ENCODE data around the gene N4BP2. TPM values are rescaled to one million over a fixed set of nuclear protein-coding genes. Genes with fewer than 3 reads are reported as not detected.

Gene N4BP2
- polyA plus RNA-seq, 1 of the 3 experiments (the other 2 are of a cell fraction): 1.2 TPM

- H2AFZ ChIP-seq (ENCODE audit: low read depth): 0 out of 2 replicates have a peak overlapping the region, but pooled peaks have one; percentile 71
- no peak overlapping the region for H3K27ac ChIP-seq (ENCODE audit: low read depth in 2 of 2, low read length in 1 of 2)
- TF ChIP-seq CTCF (IDR thresholded peaks at IDR 0.05) (peak; percentile 14; the same call in 1 of the 2 replicates), CHD2 (IDR thresholded peaks at IDR 0.05; ENCODE audit: low read length, partially characterized antibody) (no peak), NFIC (IDR thresholded peaks at IDR 0.05; ENCODE audit: borderline replicate concordance) (peak; percentile 34; the same call in 1 of the 2 replicates)
- no peak for DNase-seq
- H3K79me2 ChIP-seq (ENCODE audit: insufficient read depth): no peaks in the 10 kb centered on the region
- POLR2A ChIA-PET: no interaction called here
- no peaks in the 10 kb centered on the region for H3K9me2 ChIP-seq
- H3K27me3 ChIP-seq (ENCODE audit: insufficient read depth): no peaks in the 10 kb centered on the region
- peaks cover 13% of the 10 kb centered on the region for H3F3A ChIP-seq (replicated peaks; ENCODE audit: insufficient read depth)
- no peaks in the 10 kb centered on the region for H3K4me1 ChIP-seq (ENCODE audit: control insufficient read depth in 1 of 2, insufficient read depth in 2 of 2, low read depth in 1 of 2, low read length in 1 of 2)
- H3K4me3 ChIP-seq (ENCODE audit: low read depth in 2 of 2, low read length in 1 of 2): no peak overlapping the region
- H3K9me3 ChIP-seq: no peaks in the 10 kb centered on the region
- H4K20me1 ChIP-seq (ENCODE audit: insufficient read depth): no peaks in the 10 kb centered on the region
- CTCF ChIA-PET: no interaction called here
- H3K4me2 ChIP-seq: no peak overlapping the region
- no peak overlapping the region for H3K9ac ChIP-seq
- H3K36me3 ChIP-seq (replicated peaks in 1 of 2; ENCODE audit: control insufficient read depth in 1 of 2, insufficient read depth in 2 of 2, low read length in 1 of 2): no peaks in the 10 kb centered on the region
- WGBS (ENCODE audit: low lambda C conversion rate): 81% methylated on average over 8 of the region's 8 CpGs
Observed at GRCh38 chr4:40046311-40046980, 10.2 kb upstream of the N4BP2 start.

GRCh38 chr4:40053161-40053560, 3.5 kb upstream of the N4BP2 start:
- Histone ChIP-seq H3F3A (replicated peaks; ENCODE audit: insufficient read depth) (peaks cover 36% of the 10 kb centered on the region), H4K20me1 (ENCODE audit: insufficient read depth) (no peaks in the 10 kb centered on the region), H3K4me1 (ENCODE audit: control insufficient read depth in 1 of 2, insufficient read depth in 2 of 2, low read depth in 1 of 2, low read length in 1 of 2) (peaks cover 0 to 6% of the 10 kb centered on the region in 2 experiments; a peak in 2 of 4 replicates), H3K27ac (ENCODE audit: low read depth in 2 of 2, low read length in 1 of 2) (no peak overlapping the region), H3K27me3 (ENCODE audit: insufficient read depth) (no peaks in the 10 kb centered on the region), H3K79me2 (ENCODE audit: insufficient read depth) (peaks cover 12% of the 10 kb centered on the region; the same call in 1 of the 2 replicates), H3K4me3 (ENCODE audit: low read depth in 2 of 2, low read length in 1 of 2) (no peak overlapping the region), H3K9me3 (no peaks in the 10 kb centered on the region), H3K9me2 (no peaks in the 10 kb centered on the region), H3K36me3 (replicated peaks in 1 of 2; ENCODE audit: control insufficient read depth in 1 of 2, insufficient read depth in 2 of 2, low read length in 1 of 2) (no peaks in the 10 kb centered on the region), H3K4me2 (no peak overlapping the region), H3K9ac (no peak overlapping the region), H2AFZ (ENCODE audit: low read depth) (no peak overlapping the region)
- ChIA-PET POLR2A (no interaction called here), CTCF (no interaction called here)
- 86% methylated on average over 3 of the region's 5 CpGs for WGBS (ENCODE audit: low lambda C conversion rate)
- DNase-seq: no peak
- no peak for TF ChIP-seq SMC3 (IDR thresholded peaks at IDR 0.05; ENCODE audit: low read depth, low read length)
- TF ChIP-seq GABPA (IDR thresholded peaks at IDR 0.05; ENCODE audit: low read depth): no peak
- TF ChIP-seq FOSL2 (IDR thresholded peaks at IDR 0.05; ENCODE audit: borderline replicate concordance, low read depth): no peak
- TF ChIP-seq CHD2 (IDR thresholded peaks at IDR 0.05; ENCODE audit: low read length, partially characterized antibody): no peak
- no peak for TF ChIP-seq FOXJ3 (CRISPR knock-in tag; IDR thresholded peaks at IDR 0.05)
- no peak for TF ChIP-seq TCF12 (IDR thresholded peaks at IDR 0.05)
- TF ChIP-seq NRF1 (IDR thresholded peaks at IDR 0.05; ENCODE audit: low read depth, low read length): no peak
- TF ChIP-seq USF1 (IDR thresholded peaks at IDR 0.05; ENCODE audit: borderline replicate concordance, low read depth): no peak
- TF ChIP-seq GATA2 (CRISPR knock-in tag; IDR thresholded peaks at IDR 0.05): no peak
- TF ChIP-seq RXRA (IDR thresholded peaks at IDR 0.05; ENCODE audit: borderline replicate concordance, low read depth): no peak
- TF ChIP-seq NFIC (IDR thresholded peaks at IDR 0.05; ENCODE audit: borderline replicate concordance): no peak
- no peak for TF ChIP-seq RAD21 (IDR thresholded peaks at IDR 0.05; ENCODE audit: low read length)
- TF ChIP-seq ELF1 (IDR thresholded peaks at IDR 0.05): no peak
- TF ChIP-seq USF2 (IDR thresholded peaks at IDR 0.05; ENCODE audit: borderline replicate concordance, low read depth, low read length): no peak
- no peak for TF ChIP-seq MAX (IDR thresholded peaks at IDR 0.05; ENCODE audit: low read depth)
- no peak for TF ChIP-seq ZBTB33 (IDR thresholded peaks at IDR 0.05; ENCODE audit: borderline replicate concordance, low read depth)
- TF ChIP-seq REST (IDR thresholded peaks at IDR 0.05; ENCODE audit: low read depth, low read length): no peak

All from SK-N-SH (cell line).